Liver (tissue), 3 donors: ENCODE results near the gene GFY.

Experiments used
- EGR1 ChIP-seq, 2 donors: IDR thresholded peaks; 2 replicates each; pipeline ENCODE4 v1.6.1; 2016 to 2018; ENCODE audit warnings: antibody characterized with exemption in 2 of 2, low read depth in 2 of 2
- GABPA ChIP-seq, 2 donors: IDR thresholded peaks in 1 of 2; conservative IDR thresholded peaks in 1 of 2; 2 replicates each; pipeline ENCODE4 v1.6.1; 2016; ENCODE audit warnings: antibody characterized with exemption in 2 of 2, mild to moderate bottlenecking in 1 of 2, moderate library complexity in 1 of 2
- JUND ChIP-seq, 2 donors: IDR thresholded peaks; 2 replicates each; pipeline ENCODE4 v1.6.1; 2016; ENCODE audit warnings: antibody characterized with exemption in 2 of 2
- RAD21 ChIP-seq, 2 donors: IDR thresholded peaks; 2 replicates each; pipeline ENCODE4 v1.6.1; 2016; ENCODE audit warnings: antibody characterized with exemption in 2 of 2, mild to moderate bottlenecking in 2 of 2
- SP1 ChIP-seq: IDR thresholded peaks from 2 replicates; pipeline ENCODE4 v1.6.1; 2018; ENCODE audit warnings: antibody characterized with exemption, mild to moderate bottlenecking
- TAF1 ChIP-seq: conservative IDR thresholded peaks from 2 replicates; pipeline ENCODE4 v1.6.1; 2016; ENCODE audit warnings: antibody characterized with exemption, mild to moderate bottlenecking
- TF ChIP-seq, protein P1 (sequence below): fragments of 150-350 bp; IDR thresholded peaks from 2 replicates; pipeline ENCODE4 v1.5.1; 2017; ENCODE audit warnings: improper control_type of control experiment, low read depth, low read length; ENCODE audit not compliant: missing input control
- TF ChIP-seq, protein P2 (sequence below): IDR thresholded peaks from 2 replicates; pipeline ENCODE4 v1.6.1; 2016; ENCODE audit warnings: antibody characterized with exemption
- TF ChIP-seq, protein P3 (sequence below): IDR thresholded peaks from 2 replicates; pipeline ENCODE4 v1.6.1; 2016; ENCODE audit warnings: antibody characterized with exemption, mild to moderate bottlenecking
- TF ChIP-seq, protein P4 (sequence below): IDR thresholded peaks from 2 replicates; pipeline ENCODE4 v1.6.1; 2016; ENCODE audit warnings: antibody characterized with exemption
- donor health status: healthy.
- donor health status: healthy.

DNA sequence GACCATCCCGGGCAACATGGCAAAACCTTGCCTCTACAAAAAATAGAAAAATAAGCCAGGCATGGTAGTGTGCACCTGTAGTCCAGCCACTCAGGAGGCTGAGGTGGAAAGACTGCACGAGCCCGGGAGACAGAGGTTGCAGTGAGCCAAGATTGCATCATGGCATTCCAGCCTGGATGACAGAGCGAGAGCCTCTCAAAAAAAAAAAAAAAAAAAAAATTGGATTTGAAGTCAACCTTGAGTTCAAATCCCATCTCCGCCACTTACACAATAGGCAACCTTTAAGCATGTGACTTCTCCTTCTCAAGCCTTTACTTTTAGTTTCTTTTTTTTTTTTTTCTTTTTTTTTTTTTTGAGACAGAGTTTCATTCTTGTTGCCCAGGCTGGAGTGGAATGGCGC is 25.2 kb upstream of the GFY start:
- TF ChIP-seq, protein P1, sequence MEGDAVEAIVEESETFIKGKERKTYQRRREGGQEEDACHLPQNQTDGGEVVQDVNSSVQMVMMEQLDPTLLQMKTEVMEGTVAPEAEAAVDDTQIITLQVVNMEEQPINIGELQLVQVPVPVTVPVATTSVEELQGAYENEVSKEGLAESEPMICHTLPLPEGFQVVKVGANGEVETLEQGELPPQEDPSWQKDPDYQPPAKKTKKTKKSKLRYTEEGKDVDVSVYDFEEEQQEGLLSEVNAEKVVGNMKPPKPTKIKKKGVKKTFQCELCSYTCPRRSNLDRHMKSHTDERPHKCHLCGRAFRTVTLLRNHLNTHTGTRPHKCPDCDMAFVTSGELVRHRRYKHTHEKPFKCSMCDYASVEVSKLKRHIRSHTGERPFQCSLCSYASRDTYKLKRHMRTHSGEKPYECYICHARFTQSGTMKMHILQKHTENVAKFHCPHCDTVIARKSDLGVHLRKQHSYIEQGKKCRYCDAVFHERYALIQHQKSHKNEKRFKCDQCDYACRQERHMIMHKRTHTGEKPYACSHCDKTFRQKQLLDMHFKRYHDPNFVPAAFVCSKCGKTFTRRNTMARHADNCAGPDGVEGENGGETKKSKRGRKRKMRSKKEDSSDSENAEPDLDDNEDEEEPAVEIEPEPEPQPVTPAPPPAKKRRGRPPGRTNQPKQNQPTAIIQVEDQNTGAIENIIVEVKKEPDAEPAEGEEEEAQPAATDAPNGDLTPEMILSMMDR = no peak
- no peak for TF ChIP-seq EGR1 (IDR thresholded peaks at IDR 0.05; ENCODE audit: low read depth in 2 of 2)
- TF ChIP-seq SP1 = no peak
- TF ChIP-seq GABPA (IDR thresholded peaks at IDR 0.05 in 1 of 2, conservative IDR thresholded peaks at IDR 0.05 in 1 of 2) = no peak
- no peak for TF ChIP-seq RAD21 (IDR thresholded peaks at IDR 0.05)
- TF ChIP-seq, protein P2, sequence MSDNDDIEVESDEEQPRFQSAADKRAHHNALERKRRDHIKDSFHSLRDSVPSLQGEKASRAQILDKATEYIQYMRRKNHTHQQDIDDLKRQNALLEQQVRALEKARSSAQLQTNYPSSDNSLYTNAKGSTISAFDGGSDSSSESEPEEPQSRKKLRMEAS = no peak
- TF ChIP-seq JUND (IDR thresholded peaks at IDR 0.05) = no peak
- TF ChIP-seq, protein P3, sequence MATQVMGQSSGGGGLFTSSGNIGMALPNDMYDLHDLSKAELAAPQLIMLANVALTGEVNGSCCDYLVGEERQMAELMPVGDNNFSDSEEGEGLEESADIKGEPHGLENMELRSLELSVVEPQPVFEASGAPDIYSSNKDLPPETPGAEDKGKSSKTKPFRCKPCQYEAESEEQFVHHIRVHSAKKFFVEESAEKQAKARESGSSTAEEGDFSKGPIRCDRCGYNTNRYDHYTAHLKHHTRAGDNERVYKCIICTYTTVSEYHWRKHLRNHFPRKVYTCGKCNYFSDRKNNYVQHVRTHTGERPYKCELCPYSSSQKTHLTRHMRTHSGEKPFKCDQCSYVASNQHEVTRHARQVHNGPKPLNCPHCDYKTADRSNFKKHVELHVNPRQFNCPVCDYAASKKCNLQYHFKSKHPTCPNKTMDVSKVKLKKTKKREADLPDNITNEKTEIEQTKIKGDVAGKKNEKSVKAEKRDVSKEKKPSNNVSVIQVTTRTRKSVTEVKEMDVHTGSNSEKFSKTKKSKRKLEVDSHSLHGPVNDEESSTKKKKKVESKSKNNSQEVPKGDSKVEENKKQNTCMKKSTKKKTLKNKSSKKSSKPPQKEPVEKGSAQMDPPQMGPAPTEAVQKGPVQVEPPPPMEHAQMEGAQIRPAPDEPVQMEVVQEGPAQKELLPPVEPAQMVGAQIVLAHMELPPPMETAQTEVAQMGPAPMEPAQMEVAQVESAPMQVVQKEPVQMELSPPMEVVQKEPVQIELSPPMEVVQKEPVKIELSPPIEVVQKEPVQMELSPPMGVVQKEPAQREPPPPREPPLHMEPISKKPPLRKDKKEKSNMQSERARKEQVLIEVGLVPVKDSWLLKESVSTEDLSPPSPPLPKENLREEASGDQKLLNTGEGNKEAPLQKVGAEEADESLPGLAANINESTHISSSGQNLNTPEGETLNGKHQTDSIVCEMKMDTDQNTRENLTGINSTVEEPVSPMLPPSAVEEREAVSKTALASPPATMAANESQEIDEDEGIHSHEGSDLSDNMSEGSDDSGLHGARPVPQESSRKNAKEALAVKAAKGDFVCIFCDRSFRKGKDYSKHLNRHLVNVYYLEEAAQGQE = no peak
- no peak for TF ChIP-seq TAF1
- TF ChIP-seq, protein P4, sequence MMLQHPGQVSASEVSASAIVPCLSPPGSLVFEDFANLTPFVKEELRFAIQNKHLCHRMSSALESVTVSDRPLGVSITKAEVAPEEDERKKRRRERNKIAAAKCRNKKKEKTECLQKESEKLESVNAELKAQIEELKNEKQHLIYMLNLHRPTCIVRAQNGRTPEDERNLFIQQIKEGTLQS = no peak
